Loucy (cell line): ENCODE data around the gene PLA2G4C.

Experiments used
- H2AFZ ChIP-seq: fragments of 200-600 bp; sonication (generic); 2 replicates; pipeline ENCODE4 v1.6.0; 2016; ENCODE audit warnings: antibody characterized with exemption, mild to moderate bottlenecking, low read length, moderate library complexity
- H3F3A ChIP-seq: fragments of 200-600 bp; 2 replicates; pipeline ENCODE4 v1.6.0; 2016; ENCODE audit warnings: antibody characterized with exemption, low read depth, mild to moderate bottlenecking
- H3K27me3 ChIP-seq: fragments of 200-600 bp; sonication (generic); 2 replicates; pipeline ENCODE4 v1.6.1; 2014; ENCODE audit warnings: low read length, mild to moderate bottlenecking; ENCODE audit not compliant: insufficient read depth, poor library complexity, severe bottlenecking
- H3K36me3 ChIP-seq: fragments of 200-600 bp; sonication (generic); 2 replicates; pipeline ENCODE4 v1.6.1; 2016; ENCODE audit warnings: low read length; ENCODE audit not compliant: insufficient read depth
- H3K4me1 ChIP-seq: fragments of 200-600 bp; sonication (generic); 2 replicates; pipeline ENCODE4 v1.5.1; 2014; ENCODE audit warnings: low read length, mild to moderate bottlenecking; ENCODE audit not compliant: insufficient read depth, poor library complexity, severe bottlenecking
- H3K4me2 ChIP-seq: fragments of 200-600 bp; sonication (generic); 2 replicates; pipeline ENCODE4 v1.6.0; 2014; ENCODE audit warnings: antibody characterized with exemption, low read length, low read depth, mild to moderate bottlenecking; ENCODE audit not compliant: poor library complexity, severe bottlenecking
- H3K4me3 ChIP-seq: fragments of 200-600 bp; sonication (generic); 2 replicates; pipeline ENCODE4 v1.5.1; 2014; ENCODE audit warnings: low read length, mild to moderate bottlenecking, mixed read lengths; ENCODE audit not compliant: poor library complexity, severe bottlenecking
- H3K79me2 ChIP-seq: fragments of 200-600 bp; sonication (generic); 2 replicates; pipeline ENCODE4 v1.6.1; 2014; ENCODE audit warnings: low read length; ENCODE audit not compliant: insufficient read depth
- H3K9ac ChIP-seq: fragments of 200-600 bp; sonication (generic); 2 replicates; pipeline ENCODE4 v1.6.0; 2014; ENCODE audit warnings: mild to moderate bottlenecking, low read depth, low read length, moderate library complexity; ENCODE audit not compliant: poor library complexity, severe bottlenecking
- H3K9me2 ChIP-seq: fragments of 200-600 bp; sonication (generic); replicated peaks from 2 replicates; pipeline ENCODE4 v1.6.1; 2016; ENCODE audit warnings: low read depth, low read length, mixed read lengths
- H3K9me3 ChIP-seq: fragments of 200-600 bp; sonication (generic); 2 replicates; pipeline ENCODE4 v1.6.1; 2014; ENCODE audit warnings: mild to moderate bottlenecking, antibody characterized with exemption, low read length, low read depth; ENCODE audit not compliant: insufficient read depth
- H4K20me1 ChIP-seq: fragments of 200-600 bp; sonication (generic); 2 replicates; pipeline ENCODE4 v1.6.0; 2014; ENCODE audit warnings: antibody characterized with exemption, low read length, mild to moderate bottlenecking; ENCODE audit not compliant: insufficient read depth, poor library complexity, severe bottlenecking
- CTCF ChIP-seq: fragments of 200-600 bp; sonication (generic); conservative IDR thresholded peaks from 2 replicates; pipeline ENCODE4 v1.5.1; 2014; ENCODE audit warnings: mild to moderate bottlenecking, antibody characterized with exemption, low read length
- EZH2phosphoT487 ChIP-seq: fragments of 200-600 bp; IDR thresholded peaks from 2 replicates; pipeline ENCODE4 v1.6.1; 2018; ENCODE audit warnings: antibody characterized with exemption, mild to moderate bottlenecking, moderate library complexity, borderline replicate concordance

Gene PLA2G4C

GRCh38 chr19:48004236-48004635 is 106.4 kb downstream of the PLA2G4C start:
- Histone ChIP-seq H3K36me3 (no peaks in the 10 kb centered on the region), H3F3A (no peaks in the 10 kb centered on the region), H2AFZ (no peak overlapping the region), H3K9me3 (no peaks in the 10 kb centered on the region; the same call in 1 of the 2 replicates), H4K20me1 (no peaks in the 10 kb centered on the region), H3K27me3 (no peaks in the 10 kb centered on the region), H3K79me2 (no peaks in the 10 kb centered on the region), H3K4me1 (no peaks in the 10 kb centered on the region), H3K9me2 (no peaks in the 10 kb centered on the region), H3K4me3 (no peak overlapping the region), H3K4me2 (no peak overlapping the region), H3K9ac (no peak overlapping the region)
- TF ChIP-seq EZH2phosphoT487 = no peak
- TF ChIP-seq CTCF = no peak

- no peak overlapping the region for H3K9ac ChIP-seq
- H3K4me1 ChIP-seq = no peaks in the 10 kb centered on the region
- no peak overlapping the region for H3K4me2 ChIP-seq
- no peaks in the 10 kb centered on the region for H3F3A ChIP-seq
- H3K36me3 ChIP-seq = no peaks in the 10 kb centered on the region
- H4K20me1 ChIP-seq = no peaks in the 10 kb centered on the region
- H2AFZ ChIP-seq = no peak overlapping the region
- H3K27me3 ChIP-seq = no peaks in the 10 kb centered on the region
- no peak overlapping the region for H3K4me3 ChIP-seq
- H3K9me3 ChIP-seq = no peaks in the 10 kb centered on the region
- no peaks in the 10 kb centered on the region for H3K79me2 ChIP-seq
- no peak for TF ChIP-seq EZH2phosphoT487
- no peak for TF ChIP-seq CTCF
- no peaks in the 10 kb centered on the region for H3K9me2 ChIP-seq
Observed at GRCh38 chr19:48000846-48001245, 109.8 kb downstream of the PLA2G4C start.

- H3K27me3 ChIP-seq = no peaks in the 10 kb centered on the region
- H3K9me3 ChIP-seq = no peaks in the 10 kb centered on the region
- no peak overlapping the region for H3K4me2 ChIP-seq
- no peaks in the 10 kb centered on the region for H3K36me3 ChIP-seq
- no peaks in the 10 kb centered on the region for H3K4me1 ChIP-seq
- no peak overlapping the region for H2AFZ ChIP-seq
- TF ChIP-seq EZH2phosphoT487 (no peak), CTCF (no peak)
- H3K4me3 ChIP-seq = no peak overlapping the region
- H4K20me1 ChIP-seq = no peaks in the 10 kb centered on the region
- no peaks in the 10 kb centered on the region for H3F3A ChIP-seq
- H3K9me2 ChIP-seq = no peaks in the 10 kb centered on the region
- no peaks in the 10 kb centered on the region for H3K79me2 ChIP-seq
- no peak overlapping the region for H3K9ac ChIP-seq
Observed at GRCh38 chr19:47998800-47999199, 111.8 kb downstream of the PLA2G4C start.
